Large intestine (tissue), 3 donors: ENCODE data around the gene ARL16. TPM values are rescaled to one million over a fixed set of nuclear protein-coding genes. Genes with fewer than 3 reads are reported as not detected.

Source experiments
- DNase-seq, 2 donors: peaks; one replicate each; pipeline versions ENCODE4 v3.0.0 to v3.0.0-alpha.2; 2013
- H3K27ac ChIP-seq: one replicate; pipeline ENCODE4 v1.5.1; 2013; ENCODE audit warnings: low read length
- H3K27me3 ChIP-seq: 2 replicates; pipeline ENCODE4 v1.6.1; 2013; ENCODE audit warnings: low read length; ENCODE audit not compliant: control insufficient read depth, insufficient read depth
- H3K36me3 ChIP-seq: 2 replicates; pipeline ENCODE4 v1.6.1; 2013; ENCODE audit warnings: low read length; ENCODE audit not compliant: control insufficient read depth, insufficient read depth
- H3K4me1 ChIP-seq: one replicate; pipeline ENCODE4 v1.6.1; 2013; ENCODE audit warnings: low read length; ENCODE audit not compliant: control insufficient read depth, insufficient read depth
- H3K4me3 ChIP-seq: one replicate; pipeline ENCODE4 v1.5.1; 2013; ENCODE audit warnings: low read length
- H3K9me3 ChIP-seq: one replicate; pipeline ENCODE4 v1.6.1; 2013; ENCODE audit warnings: mild to moderate bottlenecking, low read depth, low read length, moderate library complexity; ENCODE audit not compliant: control insufficient read depth
- WGBS: methylation state at CpG from one replicate; pipeline ENCODE4 v1.1.5; 2013; ENCODE audit warnings: low lambda C conversion rate; ENCODE audit not compliant: insufficient coverage; 5-methylcytosine and 5-hydroxymethylcytosine counted together
- polyA plus RNA-seq: library from polyadenylated mRNA; unstranded; fragments of 120-200 nt; gene quantifications from one replicate; pipeline ENCODE4 v1.2.1, GENCODE V29; 2013

Gene ARL16
- polyA plus RNA-seq, 1 donor, result 44.8 TPM

GRCh38 chr17:81694810-81695209 is 11.2 kb upstream of the ARL16 start:
- Histone ChIP-seq H3K9me3 (peaks cover 8% of the 10 kb centered on the region), H3K36me3 (peaks cover 94% of the 10 kb centered on the region), H3K4me3 (no peak overlapping the region), H3K27me3 (no peaks in the 10 kb centered on the region), H3K4me1 (peaks cover 3% of the 10 kb centered on the region), H3K27ac (no peak overlapping the region)
- DNase-seq, result no peak
- WGBS, result no CpG with 5 or more reads among the region's 19 CpGs

- Histone ChIP-seq H3K36me3 (peaks cover 97% of the 10 kb centered on the region), H3K9me3 (peaks cover 8% of the 10 kb centered on the region), H3K4me1 (peaks cover 3% of the 10 kb centered on the region), H3K27ac (no peak overlapping the region), H3K4me3 (no peak overlapping the region), H3K27me3 (no peaks in the 10 kb centered on the region)
- no CpG with 5 or more reads among the region's 35 CpGs for WGBS
- DNase-seq, result no peak
These were observed 10.1 kb upstream of the ARL16 start for GRCh38 chr17:81693509-81694210.

GRCh38 chr17:81691608-81692007 is 8.0 kb upstream of the ARL16 start:
- H3K4me3 ChIP-seq, result no peak overlapping the region
- peaks cover 97% of the 10 kb centered on the region for H3K36me3 ChIP-seq
- H3K27ac ChIP-seq, result no peak overlapping the region
- no peaks in the 10 kb centered on the region for H3K27me3 ChIP-seq
- H3K4me1 ChIP-seq, result peaks cover 3% of the 10 kb centered on the region
- peaks cover 5% of the 10 kb centered on the region for H3K9me3 ChIP-seq
- no peak for DNase-seq
- no CpG with 5 or more reads among the region's 20 CpGs for WGBS

- DNase-seq, result no peak
- Histone ChIP-seq H3K4me1 (peaks cover 3% of the 10 kb centered on the region), H3K4me3 (no peak overlapping the region), H3K27me3 (no peaks in the 10 kb centered on the region), H3K27ac (no peak overlapping the region), H3K36me3 (peaks cover 97% of the 10 kb centered on the region), H3K9me3 (peaks cover 3% of the 10 kb centered on the region)
- WGBS, result no CpG with 5 or more reads among the region's 18 CpGs
These were observed 7.6 kb upstream of the ARL16 start for GRCh38 chr17:81691196-81691595.

- Histone ChIP-seq H3K27ac (no peak overlapping the region), H3K4me3 (no peak overlapping the region), H3K36me3 (peaks cover 96% of the 10 kb centered on the region), H3K9me3 (peaks cover 2% of the 10 kb centered on the region), H3K4me1 (peaks cover 3% of the 10 kb centered on the region), H3K27me3 (no peaks in the 10 kb centered on the region)
- WGBS, result no CpG with 5 or more reads among the region's 17 CpGs
- no peak for DNase-seq
These were observed 7.0 kb upstream of the ARL16 start for GRCh38 chr17:81690549-81690948.

GRCh38 chr17:81690066-81690465 is 6.5 kb upstream of the ARL16 start:
- WGBS, result no CpG with 5 or more reads among the region's 18 CpGs
- no peaks in the 10 kb centered on the region for H3K27me3 ChIP-seq
- peaks cover 2% of the 10 kb centered on the region for H3K9me3 ChIP-seq
- peaks cover 93% of the 10 kb centered on the region for H3K36me3 ChIP-seq
- H3K4me1 ChIP-seq, result peaks cover 8% of the 10 kb centered on the region
- DNase-seq, result no peak
- H3K4me3 ChIP-seq, result no peak overlapping the region
- no peak overlapping the region for H3K27ac ChIP-seq

- H3K27ac ChIP-seq, result no peak overlapping the region
- peaks cover 78% of the 10 kb centered on the region for H3K36me3 ChIP-seq
- no peaks in the 10 kb centered on the region for H3K27me3 ChIP-seq
- H3K4me1 ChIP-seq, result peaks cover 14% of the 10 kb centered on the region
- no peak for DNase-seq
- WGBS, result no CpG with 5 or more reads among the region's 14 CpGs
- H3K4me3 ChIP-seq, result no peak overlapping the region
- H3K9me3 ChIP-seq, result no peaks in the 10 kb centered on the region
These were observed 5.0 kb upstream of the ARL16 start for GRCh38 chr17:81688616-81689015.

GRCh38 chr17:81687770-81688541 is 4.4 kb upstream of the ARL16 start:
- no peak overlapping the region for H3K27ac ChIP-seq
- H3K4me3 ChIP-seq, result no peak overlapping the region
- H3K27me3 ChIP-seq, result no peaks in the 10 kb centered on the region
- H3K36me3 ChIP-seq, result peaks cover 72% of the 10 kb centered on the region
- peaks cover 14% of the 10 kb centered on the region for H3K4me1 ChIP-seq
- H3K9me3 ChIP-seq, result no peaks in the 10 kb centered on the region
- no CpG with 5 or more reads among the region's 41 CpGs for WGBS
- DNase-seq, result no peak

GRCh38 chr17:81686614-81687013 is 3.0 kb upstream of the ARL16 start:
- DNase-seq, result no peak
- peaks cover 15% of the 10 kb centered on the region for H3K4me1 ChIP-seq
- H3K4me3 ChIP-seq, result no peak overlapping the region
- H3K27me3 ChIP-seq, result no peaks in the 10 kb centered on the region
- WGBS, result no CpG with 5 or more reads among the region's 20 CpGs
- H3K36me3 ChIP-seq, result peaks cover 63% of the 10 kb centered on the region
- H3K27ac ChIP-seq, result no peak overlapping the region
- H3K9me3 ChIP-seq, result no peaks in the 10 kb centered on the region

GRCh38 chr17:81685108-81685507 is 1.5 kb upstream of the ARL16 start:
- Histone ChIP-seq H3K4me1 (peaks cover 15% of the 10 kb centered on the region), H3K4me3 (peak overlapping the region; percentile 86), H3K36me3 (peaks cover 55% of the 10 kb centered on the region), H3K27ac (no peak overlapping the region), H3K9me3 (no peaks in the 10 kb centered on the region), H3K27me3 (no peaks in the 10 kb centered on the region)
- WGBS, result no CpG with 5 or more reads among the region's 12 CpGs
- no peak for DNase-seq
